GM19240 (cell line): ENCODE data around the gene ENOX1.

Experiments used
- DNase-seq: peaks from one replicate; pipeline ENCODE4 v3.0.0; 2011; ENCODE audit warnings: low spot score; ENCODE audit not compliant: insufficient read length

ENOX1 gene

GRCh38 chr13:43608400-43609137 is 178.2 kb downstream of the ENOX1 start:
- no peak for DNase-seq

- DNase-seq: no peak
These were observed 189.2 kb downstream of the ENOX1 start for GRCh38 chr13:43597599-43597945.

GRCh38 chr13:43596924-43597598 is 189.7 kb downstream of the ENOX1 start:
- no peak for DNase-seq

GRCh38 chr13:43596006-43596405 is 190.8 kb downstream of the ENOX1 start:
- DNase-seq: no peak

- DNase-seq: no peak
These were observed 199.4 kb downstream of the ENOX1 start for GRCh38 chr13:43587376-43587775.

DNA sequence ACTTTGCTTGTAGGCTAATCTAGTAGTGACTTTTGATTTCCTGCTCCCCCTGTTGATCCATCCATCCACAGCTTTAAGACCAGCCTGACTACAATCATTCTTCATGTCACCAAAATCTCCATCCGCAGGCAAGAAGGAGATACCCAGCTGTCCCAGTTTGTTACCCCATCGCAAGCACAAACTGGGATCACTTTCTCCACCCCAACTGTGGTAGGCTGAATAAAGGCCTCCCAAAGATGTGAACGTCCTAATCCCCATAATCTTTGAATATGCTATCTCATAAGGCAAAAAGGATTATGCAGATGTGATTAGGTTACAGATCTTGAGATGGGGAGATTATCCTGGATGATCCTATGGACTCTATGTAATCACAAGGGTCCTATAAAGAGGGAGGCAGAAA is 202.0 kb downstream of the ENOX1 start:
- DNase-seq: no peak

DNA sequence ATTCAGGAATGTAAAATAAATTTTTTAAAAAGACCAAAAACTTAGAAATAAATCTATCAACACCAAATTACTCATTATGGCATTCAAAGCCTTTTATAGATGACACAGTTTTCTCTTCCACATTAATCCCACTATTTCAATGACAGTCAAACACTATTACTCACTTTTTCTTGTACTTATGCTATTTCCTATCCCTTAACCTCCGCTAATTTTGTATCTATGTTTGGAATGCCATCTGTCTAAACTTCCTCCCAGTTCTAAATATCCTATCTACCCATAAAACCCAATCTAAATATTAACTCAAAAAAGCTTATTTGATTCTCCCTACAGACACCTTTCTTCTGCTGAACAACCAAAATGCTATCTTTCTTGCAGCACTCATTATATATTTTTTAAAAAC is 203.5 kb downstream of the ENOX1 start:
- DNase-seq: no peak

GRCh38 chr13:43580280-43580679 is 206.5 kb downstream of the ENOX1 start:
- DNase-seq: no peak

- no peak for DNase-seq
These were observed 207.5 kb downstream of the ENOX1 start for GRCh38 chr13:43579321-43579720.

DNA sequence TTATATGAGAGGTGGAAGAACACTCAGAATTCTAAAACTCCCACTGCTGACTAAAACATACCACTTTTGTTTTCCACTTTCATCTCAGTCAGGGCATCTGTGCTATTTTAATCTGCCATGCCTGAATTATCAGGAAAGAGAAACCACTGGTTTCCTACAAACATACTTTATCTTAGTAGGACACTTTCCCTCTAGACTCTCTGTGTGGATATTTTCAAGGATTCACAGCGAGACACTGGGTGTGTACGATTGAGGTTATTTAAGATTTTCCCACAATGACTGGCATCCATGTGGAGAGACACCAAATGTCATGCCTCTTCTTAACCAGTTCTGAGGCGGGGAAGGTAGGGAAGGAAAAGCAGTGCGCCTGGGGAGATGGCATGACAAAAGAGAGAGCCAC is 212.2 kb downstream of the ENOX1 start:
- no peak for DNase-seq

DNA sequence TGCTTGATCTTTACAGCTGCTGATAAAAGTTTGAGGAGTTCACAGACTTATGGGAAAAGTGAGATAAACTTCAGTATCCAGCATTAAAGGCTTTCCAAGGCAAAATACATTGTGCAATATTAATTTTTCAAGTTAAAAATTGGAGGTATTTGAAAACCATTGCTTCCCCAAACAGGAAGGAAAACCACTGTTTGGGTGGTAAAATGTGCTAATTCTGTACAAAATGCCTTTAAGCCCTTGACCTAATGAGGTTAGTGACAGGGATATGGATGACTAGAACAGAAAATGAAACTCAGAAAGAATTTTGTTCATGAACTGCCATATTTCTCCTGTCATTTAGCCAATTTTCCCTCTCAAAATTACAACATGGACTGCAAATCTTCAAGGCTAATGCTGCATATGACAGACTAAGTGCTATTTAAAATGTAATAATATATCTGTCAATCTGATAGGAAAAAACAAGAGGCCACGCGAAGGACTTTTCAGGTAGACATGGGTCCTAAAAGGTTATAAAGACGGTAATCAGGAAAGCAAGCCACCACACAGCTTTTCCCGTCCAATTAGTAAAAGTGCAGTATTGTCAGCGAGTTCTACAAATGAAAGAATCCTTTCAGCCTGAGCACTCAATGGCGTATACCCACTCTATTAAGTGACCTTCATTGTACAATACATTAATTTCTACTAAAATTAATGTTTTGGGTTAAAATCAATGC is 212.8 kb downstream of the ENOX1 start:
- no peak for DNase-seq

GRCh38 chr13:43573361-43573740 is 213.4 kb downstream of the ENOX1 start:
- no peak for DNase-seq

- DNase-seq: no peak
These were observed 214.0 kb downstream of the ENOX1 start for GRCh38 chr13:43572656-43573360.

DNA sequence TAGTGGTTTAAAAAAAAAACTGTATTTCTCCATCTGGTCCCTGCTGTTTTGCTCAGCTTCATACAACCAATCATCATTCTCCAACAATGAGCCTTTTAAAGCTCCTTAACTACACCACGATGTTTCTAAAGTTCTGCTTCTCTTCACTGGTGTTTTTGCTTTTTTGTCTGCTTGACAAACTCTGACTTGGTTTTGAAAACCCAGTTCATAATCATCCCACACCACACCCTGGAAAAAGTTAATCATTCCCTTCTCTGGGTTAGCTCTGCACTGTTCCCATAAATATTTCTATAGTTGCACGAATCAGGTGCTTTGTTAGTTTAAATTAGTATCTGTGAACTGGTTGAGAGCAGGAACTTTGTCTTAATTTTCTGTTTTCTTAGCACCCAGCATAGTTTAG is 217.1 kb downstream of the ENOX1 start:
- no peak for DNase-seq

DNA sequence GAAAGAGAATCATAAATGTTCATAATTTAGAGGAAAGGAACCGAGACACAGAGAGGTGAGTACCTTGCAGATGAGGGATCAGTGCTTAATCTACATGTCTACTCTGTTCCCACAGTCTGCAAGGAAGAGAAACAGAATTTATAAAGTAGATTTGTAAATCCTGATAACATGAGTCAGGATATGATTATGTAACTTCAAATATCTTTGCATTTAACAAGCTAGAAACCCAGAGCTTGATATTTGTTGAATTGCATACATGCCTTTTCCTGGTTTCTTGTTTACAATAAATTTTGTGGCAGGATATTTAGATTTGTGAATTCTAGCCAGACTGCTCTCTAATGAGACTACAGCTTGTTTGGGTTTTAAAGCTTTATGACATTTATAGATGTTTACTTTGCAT is 219.2 kb downstream of the ENOX1 start:
- DNase-seq: no peak

- no peak for DNase-seq
These were observed 221.8 kb downstream of the ENOX1 start for GRCh38 chr13:43564952-43565351.

DNA sequence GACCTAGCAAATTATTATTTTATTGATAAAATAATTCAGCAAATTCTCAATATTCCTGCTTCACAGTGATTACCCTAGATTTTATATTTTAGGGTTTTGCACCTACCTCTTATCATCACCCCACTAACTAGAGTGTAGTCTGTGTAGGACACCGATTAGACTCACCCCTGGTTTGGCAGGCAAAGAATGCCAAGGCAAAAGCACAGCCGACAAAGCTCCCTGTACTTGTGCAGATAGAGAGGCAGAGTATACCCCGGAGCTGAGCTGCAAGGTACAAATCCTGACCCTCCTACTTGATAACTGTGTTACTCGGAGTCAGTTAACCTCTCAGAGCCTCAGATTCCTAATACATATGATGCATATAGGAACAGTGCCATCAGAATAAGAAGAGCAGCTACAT is 225.7 kb downstream of the ENOX1 start:
- DNase-seq: no peak

- no peak for DNase-seq
These were observed 227.8 kb downstream of the ENOX1 start for GRCh38 chr13:43558939-43559338.

- no peak for DNase-seq
These were observed 228.4 kb downstream of the ENOX1 start for GRCh38 chr13:43558326-43558725.

DNA sequence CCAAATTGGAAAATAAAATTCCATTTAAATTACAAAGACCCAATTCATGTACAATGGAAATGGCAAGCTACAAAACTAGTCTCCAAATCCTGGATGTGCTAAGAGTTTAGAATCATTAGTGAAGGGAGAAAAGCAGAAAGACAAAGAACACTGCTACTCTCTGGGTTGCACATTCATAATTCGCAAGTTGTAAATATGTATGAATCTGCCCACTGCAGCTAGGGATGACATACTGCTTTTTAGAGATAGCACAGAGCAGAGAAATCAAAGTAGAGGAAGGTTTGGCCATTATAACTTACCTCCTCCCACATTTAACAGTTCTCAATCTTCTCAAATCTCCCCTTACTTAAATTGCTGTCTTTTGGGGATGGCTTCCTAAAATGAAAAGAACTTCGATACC is 231.1 kb downstream of the ENOX1 start:
- no peak for DNase-seq

DNA sequence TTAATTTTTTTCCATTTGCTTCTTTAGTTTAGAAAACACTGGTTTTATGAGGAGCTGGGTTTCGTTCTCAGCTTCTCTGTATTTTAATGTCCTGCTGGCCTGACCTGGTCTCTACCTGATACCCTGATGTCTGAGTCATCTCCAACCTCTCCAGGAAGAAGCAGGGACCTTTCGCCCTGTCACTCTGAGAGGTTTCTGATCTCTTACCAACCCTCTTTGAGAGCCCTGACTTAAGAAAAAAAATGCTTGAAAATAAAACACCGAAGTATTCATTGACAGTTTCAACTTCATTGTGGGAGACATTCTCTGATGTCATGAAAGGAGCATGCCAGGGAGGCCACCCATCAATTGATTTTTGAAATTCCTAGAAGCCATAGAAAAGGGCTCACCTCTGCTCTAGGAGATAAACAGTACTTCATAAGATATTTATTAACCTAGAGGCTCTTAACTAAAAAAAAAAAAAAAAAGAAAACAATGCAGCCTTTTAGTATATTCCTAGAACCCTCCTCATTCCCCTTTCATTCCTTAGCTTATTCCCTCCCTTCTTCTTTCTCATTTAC is 234.8 kb downstream of the ENOX1 start:
- no peak for DNase-seq

GRCh38 chr13:43546816-43547215 is 240.0 kb downstream of the ENOX1 start:
- no peak for DNase-seq
